Stimulated activated CD8-positive, alpha-beta memory T cell treated with anti-CD3 and anti-CD28 coated beads, Interleukin-15, amount 100 ng/mL, for 1 hour (primary cell): ENCODE measurements around the gene PRR27.

Source experiments
- DNase-seq: peaks from one replicate; pipeline ENCODE4 v3.0.0-alpha.2; 2020; ENCODE audit warnings: low read depth

Gene PRR27

GRCh38 chr4:70153937-70154336, at the start of gene PRR27:
TSS of gene PRR27 (plus strand) at chr4:70154237. CDS start at chr4:70154376, 139 bp downstream.
- no peak for DNase-seq

GRCh38 chr4:70110917-70111316, 43.1 kb upstream of the PRR27 start:
- DNase-seq, result no peak

GRCh38 chr4:70113656-70114055, 40.4 kb upstream of the PRR27 start:
- DNase-seq, result no peak

- DNase-seq, result no peak
Measured at GRCh38 chr4:70114096-70114495, 39.9 kb upstream of the PRR27 start.

GRCh38 chr4:70120323-70120722, 33.7 kb upstream of the PRR27 start:
- DNase-seq, result no peak

DNA sequence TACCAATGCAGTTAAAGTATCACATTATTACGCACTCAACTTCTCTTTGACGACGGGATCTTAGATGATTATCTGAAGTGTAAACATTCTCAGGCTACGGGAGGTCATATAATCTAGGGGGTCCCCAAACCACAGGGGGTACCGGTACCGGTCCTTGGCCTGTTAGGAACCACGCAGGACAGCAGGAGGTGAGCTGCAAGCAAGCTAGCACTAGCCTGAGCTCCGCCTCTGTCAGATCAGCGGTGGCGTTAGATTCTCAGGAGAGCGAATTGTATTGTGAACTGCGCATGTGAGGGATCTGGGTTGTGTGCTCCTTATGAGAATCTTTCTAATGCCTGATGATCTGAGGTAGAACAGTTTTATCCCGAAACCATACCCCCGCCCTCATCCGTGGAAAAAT, 20.6 kb upstream of the PRR27 start:
- DNase-seq, result no peak

GRCh38 chr4:70138751-70139150, 15.3 kb upstream of the PRR27 start:
- DNase-seq, result no peak

GRCh38 chr4:70151271-70151670, 2.8 kb upstream of the PRR27 start:
- DNase-seq, result no peak

GRCh38 chr4:70152088-70152487, 1.9 kb upstream of the PRR27 start:
- DNase-seq, result no peak

DNA sequence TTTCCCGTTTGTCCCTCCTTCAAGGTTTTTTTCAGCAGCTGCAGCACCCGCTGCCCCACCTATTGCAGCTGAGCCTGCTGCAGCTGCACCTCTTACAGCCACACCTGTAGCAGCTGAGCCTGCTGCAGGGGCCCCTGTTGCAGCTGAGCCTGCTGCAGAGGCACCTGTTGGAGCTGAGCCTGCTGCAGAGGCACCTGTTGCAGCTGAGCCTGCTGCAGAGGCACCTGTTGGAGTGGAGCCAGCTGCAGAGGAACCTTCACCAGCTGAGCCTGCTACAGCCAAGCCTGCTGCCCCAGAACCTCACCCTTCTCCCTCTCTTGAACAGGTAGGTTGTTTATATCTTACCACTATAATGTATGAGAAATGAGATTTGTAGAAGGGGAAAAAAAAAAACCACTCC, 4.5 kb downstream of the PRR27 start:
- DNase-seq, result no peak

GRCh38 chr4:70177090-70177489, 23.1 kb downstream of the PRR27 start:
- no peak for DNase-seq

DNA sequence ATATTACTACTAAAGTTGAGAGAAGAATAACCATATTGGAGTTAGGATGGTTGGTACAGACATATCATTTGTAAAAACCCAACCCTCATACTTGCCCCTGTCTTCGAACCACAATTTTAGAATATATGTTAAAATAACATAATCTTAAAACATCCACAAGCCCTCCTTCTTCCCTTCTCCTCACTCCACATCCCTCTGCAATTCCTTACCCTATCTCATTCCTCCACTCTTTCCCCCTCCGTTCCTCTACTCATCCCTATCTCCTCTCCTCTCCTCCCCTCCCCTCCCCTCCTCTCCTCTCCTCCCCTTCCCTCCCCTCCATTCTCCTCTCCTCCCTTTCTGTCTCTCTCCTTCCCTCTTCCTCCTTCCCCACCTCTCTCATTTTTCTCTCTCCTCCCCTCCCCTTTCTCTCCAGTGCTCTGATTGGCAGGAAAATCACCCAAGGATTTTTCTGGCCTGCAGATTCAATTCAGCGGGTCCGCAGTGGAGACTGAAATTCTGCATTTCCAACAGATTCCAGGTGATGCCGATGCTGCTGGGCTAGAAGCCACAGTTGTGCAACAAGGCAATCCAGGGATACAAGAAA, 24.1 kb downstream of the PRR27 start:
- no peak for DNase-seq

- DNase-seq, result no peak
Measured at GRCh38 chr4:70179811-70180210, 25.8 kb downstream of the PRR27 start.

- no peak for DNase-seq
Measured at GRCh38 chr4:70181864-70182263, 27.8 kb downstream of the PRR27 start.

DNA sequence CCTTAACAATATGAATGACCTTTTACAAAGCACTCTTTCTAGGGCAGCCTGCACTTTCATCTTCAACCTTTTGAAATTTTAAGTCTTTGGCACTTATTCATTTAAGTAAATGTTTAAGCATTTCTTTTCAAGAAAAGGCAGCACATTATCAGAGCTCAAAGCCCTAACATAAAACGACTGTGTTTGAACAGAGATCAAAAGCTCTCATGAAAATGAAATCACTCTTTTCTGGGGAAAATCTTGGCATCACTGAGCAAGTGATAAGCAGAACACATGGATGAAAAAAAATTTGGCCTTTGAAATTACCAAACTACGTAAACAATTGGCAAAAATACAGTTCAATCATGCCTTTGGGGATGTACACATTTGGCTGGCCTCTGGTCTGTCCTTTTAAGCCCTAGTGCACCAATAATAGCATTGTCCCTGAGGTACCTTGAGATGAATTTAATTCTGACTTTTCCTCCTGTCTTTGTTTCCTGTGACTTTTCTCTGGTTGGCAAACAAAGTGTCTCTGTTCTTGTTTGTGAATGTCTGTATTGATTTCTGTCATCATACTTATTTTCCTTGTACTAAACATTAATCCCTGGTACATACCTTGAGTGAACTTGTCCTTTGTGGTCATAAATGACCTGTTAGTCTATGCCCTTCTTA, 28.6 kb downstream of the PRR27 start:
- no peak for DNase-seq

- DNase-seq, result no peak
Measured at GRCh38 chr4:70183168-70183939, 29.3 kb downstream of the PRR27 start.

GRCh38 chr4:70183940-70184246, 29.9 kb downstream of the PRR27 start:
- no peak for DNase-seq

GRCh38 chr4:70187216-70187615, 33.2 kb downstream of the PRR27 start:
- DNase-seq, result no peak

DNA sequence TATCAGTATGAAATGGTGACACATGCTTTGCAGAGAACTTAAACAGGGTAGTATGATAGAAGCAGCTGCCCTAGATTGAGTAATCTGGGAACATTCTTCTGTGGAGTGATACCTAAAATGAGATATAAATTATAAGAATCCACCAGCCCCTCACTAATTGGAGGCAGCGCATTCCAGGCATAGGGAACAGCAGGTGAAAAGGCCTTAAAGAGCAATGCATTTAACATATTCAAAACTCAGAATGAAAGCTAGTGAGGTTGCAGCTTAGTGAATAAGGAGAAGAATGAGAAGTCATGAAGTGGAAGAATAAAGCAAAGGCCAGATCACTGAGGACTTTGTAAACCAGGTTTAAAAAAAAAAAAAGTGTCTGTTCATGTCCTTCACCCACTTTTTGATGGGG, 36.5 kb downstream of the PRR27 start:
- DNase-seq, result no peak

DNA sequence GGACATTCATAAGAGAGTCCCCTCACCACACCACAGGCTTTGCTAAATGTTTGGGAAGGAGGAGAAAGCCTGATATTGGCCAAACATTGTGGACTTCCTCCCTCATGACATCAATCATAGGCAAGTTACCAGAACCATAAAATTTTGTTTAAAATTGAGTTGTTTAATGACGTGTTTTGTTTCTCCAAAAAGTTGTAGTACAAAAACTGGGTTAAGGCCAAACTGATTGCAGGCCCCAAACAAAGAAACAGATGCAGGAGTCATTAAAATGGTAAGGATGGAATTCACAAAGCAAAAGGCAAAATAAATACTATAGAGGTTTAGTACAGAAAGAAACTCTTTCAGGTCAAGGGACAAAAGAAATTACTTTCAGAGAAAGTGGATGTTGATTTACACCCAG, 37.6 kb downstream of the PRR27 start:
- no peak for DNase-seq

- no peak for DNase-seq
Measured at GRCh38 chr4:70192895-70193294, 38.9 kb downstream of the PRR27 start.

GRCh38 chr4:70195425-70195824, 41.4 kb downstream of the PRR27 start, which contains the start of gene ODAM:
TSS of gene ODAM (plus strand) at chr4:70195725. CDS start at chr4:70196544, 819 bp downstream.
- DNase-seq, result no peak

- DNase-seq, result no peak
Measured at GRCh38 chr4:70196857-70197256, 42.8 kb downstream of the PRR27 start.

DNA sequence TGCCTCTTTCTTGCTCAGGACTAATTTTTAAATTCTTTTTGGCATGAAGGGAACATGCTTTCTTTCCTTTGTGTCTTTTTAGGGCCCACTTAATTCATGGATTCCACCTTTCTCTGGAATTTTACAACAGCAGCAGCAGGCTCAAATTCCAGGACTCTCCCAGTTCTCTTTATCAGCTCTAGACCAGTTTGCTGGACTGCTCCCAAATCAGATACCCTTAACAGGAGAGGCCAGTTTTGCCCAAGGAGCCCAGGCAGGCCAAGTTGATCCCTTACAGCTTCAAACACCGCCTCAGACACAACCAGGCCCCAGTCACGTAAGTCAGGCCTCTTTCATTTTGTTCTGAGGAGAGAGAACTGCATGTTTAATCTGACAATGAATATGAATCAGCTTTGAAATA, 43.8 kb downstream of the PRR27 start:
- DNase-seq, result no peak
